HG03135 (cell line): ENCODE data around the gene C1QTNF2.

Experiments
- ATAC-seq: cut with Tn5 transposase; IDR thresholded peaks from one replicate; pipeline ENCODE4 v1.9.1; 2021; ENCODE audit warnings: mild to moderate bottlenecking, moderate library complexity; ENCODE audit not compliant: unreplicated experiment

The C1QTNF2 gene

GRCh38 chr5:160306696-160307095 lies 63.7 kb downstream of the C1QTNF2 start:
- no peak for ATAC-seq

- no peak for ATAC-seq
Observed at GRCh38 chr5:160305319-160305718, 65.1 kb downstream of the C1QTNF2 start.

DNA sequence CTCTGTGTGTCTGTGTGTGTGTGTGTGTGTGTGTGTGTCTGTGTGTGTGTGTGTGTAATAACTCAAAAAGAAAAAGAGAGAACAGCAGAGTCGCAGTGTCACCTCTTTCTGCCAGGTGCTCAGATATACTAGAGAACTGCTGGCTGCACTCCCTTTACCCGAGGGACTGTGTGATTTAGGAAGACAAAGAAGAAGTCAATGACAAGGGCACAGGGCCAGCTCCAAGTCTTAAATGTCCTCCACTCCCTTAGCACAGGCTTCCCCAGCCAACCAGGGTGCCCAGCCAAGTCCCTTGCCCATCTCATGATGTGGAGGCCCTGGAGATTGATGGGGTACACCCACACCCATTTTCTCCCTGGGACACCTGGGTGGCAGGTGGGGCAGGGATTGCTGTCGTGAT lies 66.7 kb downstream of the C1QTNF2 start:
- no peak for ATAC-seq

- no peak for ATAC-seq
Observed at GRCh38 chr5:160298189-160298588, 72.2 kb downstream of the C1QTNF2 start.

- no peak for ATAC-seq
Observed at GRCh38 chr5:160297776-160298175, 72.7 kb downstream of the C1QTNF2 start.
